Transverse colon (tissue), 4 donors: ENCODE results near the gene HHLA2. TPM values are rescaled to one million over a fixed set of nuclear protein-coding genes. Genes with fewer than 3 reads are reported as not detected.

Experiments used
- DNase-seq: peaks from one replicate; pipeline ENCODE4 v3.0.0-alpha.2; 2019
- H3K27ac ChIP-seq, 4 donors: fragments of 200-600 bp; sonication (generic); 2 replicates each; pipeline ENCODE4 v1.5.1; 2016 to 2018; ENCODE audit warnings: inconsistent platforms in 4 of 4
- H3K27me3 ChIP-seq: fragments of 200-600 bp; sonication (generic); 2 replicates; pipeline ENCODE4 v1.5.1; 2017; ENCODE audit warnings: inconsistent platforms
- H3K36me3 ChIP-seq, 4 donors: fragments of 200-600 bp; sonication (generic); 2 replicates each; pipeline ENCODE4 v1.5.1; 2017 to 2019; ENCODE audit warnings: inconsistent platforms in 4 of 4
- H3K4me1 ChIP-seq, 4 donors: fragments of 200-600 bp; sonication (generic); 2 replicates each; pipeline ENCODE4 v1.5.1; 2017 to 2020; ENCODE audit warnings: inconsistent platforms in 4 of 4
- H3K4me3 ChIP-seq, 4 donors: fragments of 200-600 bp; sonication (generic); 1 replicate in 1 of 4; 2 replicates in 3 of 4; pipeline versions ENCODE4 v1.5.1 to v1.6.1; 2017 to 2019; ENCODE audit warnings: inconsistent platforms in 4 of 4
- H3K9me3 ChIP-seq, 2 donors: fragments of 200-600 bp; sonication (generic); 2 replicates each; pipeline ENCODE4 v1.5.1; 2017 to 2019; ENCODE audit warnings: inconsistent platforms in 2 of 2
- EP300 ChIP-seq: sonication (generic); formaldehyde crosslinking; IDR thresholded peaks from one replicate; pipeline ENCODE4 v1.6.1; 2017; ENCODE audit warnings: antibody characterized with exemption, low read depth
- POLR2A ChIP-seq: fragments of 450-650 bp; IDR thresholded peaks from one replicate; pipeline ENCODE4 v1.6.1; 2016; ENCODE audit warnings: antibody characterized with exemption, mild to moderate bottlenecking, moderate library complexity
- POLR2AphosphoS5 ChIP-seq, 3 donors: sonication (generic); formaldehyde crosslinking; IDR thresholded peaks; one replicate each; pipeline ENCODE4 v1.6.1; 2016; ENCODE audit warnings: antibody characterized with exemption in 3 of 3
- WGBS, 2 donors: methylation state at CpG; one replicate each; pipeline ENCODE4 v1.1.5; 2018; ENCODE audit warnings: low coverage in 1 of 2; 5-methylcytosine and 5-hydroxymethylcytosine counted together
- in situ Hi-C, 4 donors: fragments of 200-750 bp; cut with MboI; loops; one replicate each; pipeline versions ENCODE4 v1.15.0 to v1.15.1; 2017; ENCODE audit warnings: low sequenced_read_pairs in 3 of 4, low pct_ligation_motif_present in 1 of 4, low pct_unique_long_range_greater_than_20kb in 1 of 4
- intact Hi-C: fragments of 100-400 bp; cut with DNase I; formaldehyde crosslinking; loops from one replicate; pipeline ENCODE4 v1.15.1; 2023; ENCODE audit warnings: low total_unique reads
- total RNA-seq, 4 donors: library from RNA; depleted of rRNA; stranded (reverse); fragments of >200 nt; gene quantifications; one replicate each; pipeline ENCODE4 v1.1.0, GENCODE V29; 2016
- TF ChIP-seq, protein P1 (sequence below), 5 experiments: fragments of 200-600 bp in 3 of 5; fragments of 450-650 bp in 2 of 5; sonication (generic) in 3 of 5; IDR thresholded peaks; 1 replicate in 2 of 5; 2 replicates in 3 of 5; pipeline ENCODE4 v1.5.1; 2016 to 2017; ENCODE audit warnings: antibody characterized with exemption in 5 of 5, inconsistent platforms in 3 of 5, mild to moderate bottlenecking in 2 of 5, moderate library complexity in 1 of 5

Gene HHLA2
- total RNA-seq, 4 donors from 2014 or later = 26.7 to 226 (median 204) TPM

DNA sequence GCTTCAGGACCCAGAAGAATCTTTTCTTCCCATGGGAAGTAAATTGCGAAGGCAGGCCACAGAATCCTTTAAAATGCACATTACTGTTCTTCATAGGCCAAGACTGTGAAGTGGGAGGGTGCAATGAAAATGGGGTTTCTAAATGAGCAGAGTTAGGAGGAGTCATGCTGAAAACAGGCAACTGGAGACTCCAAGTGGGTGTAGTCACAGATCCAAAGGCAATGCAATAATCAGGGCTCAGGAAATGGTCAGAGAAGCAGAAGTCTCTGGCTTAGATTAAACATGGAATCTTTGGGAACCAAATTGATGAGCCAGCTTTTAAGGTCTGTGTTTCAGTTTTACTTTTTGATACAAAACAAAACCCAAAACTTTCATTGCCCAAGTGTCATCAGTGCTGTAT, 37.6 kb downstream of the HHLA2 start:
- Histone ChIP-seq H3K27me3 (no peaks in the 10 kb centered on the region), H3K4me1 (no peaks in the 10 kb centered on the region), H3K4me3 (no peak overlapping the region), H3K36me3 (no peaks in the 10 kb centered on the region), H3K9me3 (no peaks in the 10 kb centered on the region), H3K27ac (no peak overlapping the region)
- intact Hi-C loops (no loop called here), in situ Hi-C loops (no loop called here)
- 88 to 100% methylated on average over 1 of the region's 1 CpG for WGBS, 2 donors
- TF ChIP-seq POLR2AphosphoS5 (IDR thresholded peaks at IDR 0.05) (no peak), POLR2A (no peak)
- TF ChIP-seq, protein P1, sequence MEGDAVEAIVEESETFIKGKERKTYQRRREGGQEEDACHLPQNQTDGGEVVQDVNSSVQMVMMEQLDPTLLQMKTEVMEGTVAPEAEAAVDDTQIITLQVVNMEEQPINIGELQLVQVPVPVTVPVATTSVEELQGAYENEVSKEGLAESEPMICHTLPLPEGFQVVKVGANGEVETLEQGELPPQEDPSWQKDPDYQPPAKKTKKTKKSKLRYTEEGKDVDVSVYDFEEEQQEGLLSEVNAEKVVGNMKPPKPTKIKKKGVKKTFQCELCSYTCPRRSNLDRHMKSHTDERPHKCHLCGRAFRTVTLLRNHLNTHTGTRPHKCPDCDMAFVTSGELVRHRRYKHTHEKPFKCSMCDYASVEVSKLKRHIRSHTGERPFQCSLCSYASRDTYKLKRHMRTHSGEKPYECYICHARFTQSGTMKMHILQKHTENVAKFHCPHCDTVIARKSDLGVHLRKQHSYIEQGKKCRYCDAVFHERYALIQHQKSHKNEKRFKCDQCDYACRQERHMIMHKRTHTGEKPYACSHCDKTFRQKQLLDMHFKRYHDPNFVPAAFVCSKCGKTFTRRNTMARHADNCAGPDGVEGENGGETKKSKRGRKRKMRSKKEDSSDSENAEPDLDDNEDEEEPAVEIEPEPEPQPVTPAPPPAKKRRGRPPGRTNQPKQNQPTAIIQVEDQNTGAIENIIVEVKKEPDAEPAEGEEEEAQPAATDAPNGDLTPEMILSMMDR (IDR thresholded peaks at IDR 0.05) = no peak
- no peak for DNase-seq

DNA sequence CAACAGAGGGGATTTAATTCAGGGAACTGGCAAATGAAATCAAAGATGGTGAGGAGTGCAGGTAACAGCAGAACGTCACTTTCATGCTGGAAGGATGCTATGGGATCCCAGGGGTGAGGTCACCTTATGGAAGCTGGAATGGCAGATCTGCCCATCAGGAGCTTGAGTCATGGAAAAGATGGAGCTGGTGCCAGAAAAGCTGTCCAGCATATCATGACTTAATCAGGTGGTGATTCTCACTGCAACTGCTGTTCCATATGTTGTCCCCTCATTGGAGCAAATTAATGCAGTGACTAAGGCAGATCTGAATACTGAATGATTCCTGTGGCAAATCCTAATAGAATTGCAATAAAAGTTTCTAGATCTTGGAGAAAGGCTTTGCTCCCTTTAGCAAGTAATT, 38.4 kb downstream of the HHLA2 start:
- TF ChIP-seq EP300 (no peak), POLR2A (no peak), POLR2AphosphoS5 (IDR thresholded peaks at IDR 0.05) (no peak)
- TF ChIP-seq, protein P1 (IDR thresholded peaks at IDR 0.05) = no peak
- H3K4me1 ChIP-seq = no peaks in the 10 kb centered on the region
- H3K27ac ChIP-seq = no peak overlapping the region
- DNase-seq = no peak
- H3K36me3 ChIP-seq = no peaks in the 10 kb centered on the region
- in situ Hi-C loops = no loop called here
- intact Hi-C loops = no loop called here
- H3K4me3 ChIP-seq = no peak overlapping the region
- H3K27me3 ChIP-seq = no peaks in the 10 kb centered on the region
- no peaks in the 10 kb centered on the region for H3K9me3 ChIP-seq
- WGBS, 2 donors = 96 to 100% methylated on average over 1 of the region's 1 CpG

DNA sequence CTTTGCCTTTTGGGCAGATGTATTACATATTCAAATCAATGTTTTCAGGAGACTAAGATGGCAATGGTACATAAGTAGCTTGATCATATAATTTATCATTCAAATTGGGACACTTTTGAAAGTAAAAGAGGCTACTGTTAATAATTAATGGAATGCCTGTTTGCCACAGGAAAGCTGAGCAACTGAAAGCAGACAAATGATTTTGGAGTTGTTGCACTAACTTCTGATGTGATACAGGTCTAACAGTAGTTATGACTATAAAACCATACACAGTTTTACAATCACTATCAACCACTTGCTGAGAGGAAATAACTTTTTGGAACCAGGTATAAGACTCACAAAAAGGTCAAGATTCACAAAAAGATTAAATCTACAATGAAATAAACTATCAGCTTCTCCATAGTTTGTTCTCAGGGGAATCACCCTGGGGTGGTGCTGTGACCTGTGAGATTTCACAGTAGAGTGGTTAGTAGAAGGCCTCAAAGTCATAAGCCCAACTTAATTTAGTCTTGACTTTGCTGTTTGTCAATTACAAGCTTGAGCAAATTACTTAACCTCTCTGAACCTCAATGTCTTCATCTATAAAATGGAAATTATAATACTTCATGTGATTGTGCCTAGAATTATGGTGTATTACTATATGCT, 42.7 kb downstream of the HHLA2 start:
- in situ Hi-C loops = no loop called here
- no peaks in the 10 kb centered on the region for H3K27me3 ChIP-seq
- no peaks in the 10 kb centered on the region for H3K9me3 ChIP-seq
- no peak for TF ChIP-seq POLR2AphosphoS5 (IDR thresholded peaks at IDR 0.05)
- TF ChIP-seq, protein P1 (IDR thresholded peaks at IDR 0.05) = no peak
- no peak for TF ChIP-seq EP300
- no peak for TF ChIP-seq POLR2A
- intact Hi-C loops = no loop called here
- no peaks in the 10 kb centered on the region for H3K36me3 ChIP-seq
- no peak overlapping the region for H3K4me3 ChIP-seq
- H3K4me1 ChIP-seq = no peaks in the 10 kb centered on the region
- no peak for DNase-seq
- no peak overlapping the region for H3K27ac ChIP-seq

DNA sequence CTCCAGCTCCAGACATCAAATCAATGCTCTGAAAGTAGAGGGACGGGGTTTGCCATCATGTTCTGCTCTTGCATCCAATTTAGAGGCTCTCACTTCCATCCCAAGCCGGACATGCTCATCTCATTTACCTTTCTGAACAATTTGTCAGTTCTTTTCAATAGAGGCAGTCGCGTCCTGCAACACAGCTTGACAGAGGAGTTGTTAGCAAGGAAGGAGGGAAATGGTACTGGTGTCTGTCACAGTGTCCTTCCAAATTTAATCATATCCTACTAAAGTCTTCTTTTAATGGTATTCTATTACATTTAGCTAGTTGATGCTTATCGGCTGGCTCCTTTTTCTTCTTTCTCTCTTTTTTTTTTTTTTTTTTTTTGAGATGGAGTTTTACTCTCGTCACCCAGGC, 45.6 kb downstream of the HHLA2 start:
- TF ChIP-seq POLR2A = no peak
- in situ Hi-C loops = no loop called here
- 85 to 91% methylated on average over 4 to 6 of the region's 6 CpGs for WGBS, 2 donors
- no peak for DNase-seq
- no peak overlapping the region for H3K27ac ChIP-seq
- H3K4me1 ChIP-seq = no peaks in the 10 kb centered on the region
- no peaks in the 10 kb centered on the region for H3K36me3 ChIP-seq
- no peaks in the 10 kb centered on the region for H3K9me3 ChIP-seq
- no peaks in the 10 kb centered on the region for H3K27me3 ChIP-seq
- no peak overlapping the region for H3K4me3 ChIP-seq
- intact Hi-C loops = no loop called here

DNA sequence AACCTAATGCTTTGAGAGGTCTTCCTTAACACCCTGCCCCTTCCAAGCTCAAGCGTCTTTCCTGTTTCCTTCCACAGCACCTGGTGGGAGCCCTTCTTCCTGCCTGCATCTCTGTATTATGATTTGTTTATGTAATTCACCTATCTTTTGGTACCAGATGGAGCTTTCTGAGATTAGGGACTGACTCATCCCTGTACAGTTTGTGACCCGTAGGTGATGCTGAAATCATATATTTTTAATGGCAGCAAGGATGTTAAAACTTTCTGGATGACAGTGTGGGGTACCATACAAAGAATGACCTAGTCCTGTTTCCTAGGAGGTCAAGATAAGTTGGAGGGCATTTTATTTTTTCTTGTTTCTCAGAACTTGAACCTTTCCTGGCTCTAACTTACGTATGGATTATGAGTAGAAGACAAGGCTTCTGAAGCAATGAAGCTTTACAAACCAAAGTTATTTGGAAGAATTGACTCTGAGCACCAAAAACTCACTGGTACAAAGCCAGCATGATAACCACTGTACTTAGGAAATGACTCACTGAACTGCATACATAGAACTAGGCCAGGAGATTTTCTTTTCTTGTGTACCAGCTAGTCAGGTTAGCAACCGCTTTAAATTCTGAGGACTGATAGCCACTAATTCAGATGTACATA, 46.6 kb downstream of the HHLA2 start:
- Histone ChIP-seq H3K4me3 (no peak overlapping the region), H3K4me1 (no peaks in the 10 kb centered on the region), H3K36me3 (no peaks in the 10 kb centered on the region), H3K9me3 (no peaks in the 10 kb centered on the region), H3K27me3 (no peaks in the 10 kb centered on the region), H3K27ac (no peak overlapping the region)
- in situ Hi-C loops = no loop called here
- no peak for DNase-seq
- intact Hi-C loops = no loop called here
- 73 to 90% methylated on average over 3 to 4 of the region's 4 CpGs for WGBS, 2 donors
- TF ChIP-seq POLR2A = no peak
- no peak for TF ChIP-seq POLR2AphosphoS5 (IDR thresholded peaks at IDR 0.05)
- TF ChIP-seq EP300 = no peak
- TF ChIP-seq, protein P1 (IDR thresholded peaks at IDR 0.05) = no peak
